ENCODE data around the gene SCG5.

DNA sequence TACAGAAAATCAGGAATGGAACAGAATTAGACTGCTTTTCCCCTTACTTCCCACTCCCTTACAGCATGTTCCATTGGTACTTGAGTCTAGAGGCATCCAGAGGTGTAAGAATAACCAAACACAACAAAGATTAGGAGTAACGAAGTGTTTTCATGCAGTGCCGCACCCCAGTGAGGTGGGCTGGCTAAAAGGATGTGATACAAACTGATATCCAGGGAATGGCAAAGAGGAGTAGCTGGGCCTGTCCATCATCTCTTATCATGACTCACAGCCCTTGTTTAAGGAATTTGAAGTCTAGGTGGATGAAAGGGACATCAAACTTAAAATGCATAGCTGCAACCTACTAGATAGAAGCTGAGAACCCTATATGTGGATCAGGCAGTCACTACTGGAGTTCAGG is 16.4 kb downstream of the SCG5 start:
- no peak for TF ChIP-seq POLR2A (IDR thresholded peaks at IDR 0.05; ENCODE audit: low read depth, low read length)
- TF ChIP-seq, protein P1, sequence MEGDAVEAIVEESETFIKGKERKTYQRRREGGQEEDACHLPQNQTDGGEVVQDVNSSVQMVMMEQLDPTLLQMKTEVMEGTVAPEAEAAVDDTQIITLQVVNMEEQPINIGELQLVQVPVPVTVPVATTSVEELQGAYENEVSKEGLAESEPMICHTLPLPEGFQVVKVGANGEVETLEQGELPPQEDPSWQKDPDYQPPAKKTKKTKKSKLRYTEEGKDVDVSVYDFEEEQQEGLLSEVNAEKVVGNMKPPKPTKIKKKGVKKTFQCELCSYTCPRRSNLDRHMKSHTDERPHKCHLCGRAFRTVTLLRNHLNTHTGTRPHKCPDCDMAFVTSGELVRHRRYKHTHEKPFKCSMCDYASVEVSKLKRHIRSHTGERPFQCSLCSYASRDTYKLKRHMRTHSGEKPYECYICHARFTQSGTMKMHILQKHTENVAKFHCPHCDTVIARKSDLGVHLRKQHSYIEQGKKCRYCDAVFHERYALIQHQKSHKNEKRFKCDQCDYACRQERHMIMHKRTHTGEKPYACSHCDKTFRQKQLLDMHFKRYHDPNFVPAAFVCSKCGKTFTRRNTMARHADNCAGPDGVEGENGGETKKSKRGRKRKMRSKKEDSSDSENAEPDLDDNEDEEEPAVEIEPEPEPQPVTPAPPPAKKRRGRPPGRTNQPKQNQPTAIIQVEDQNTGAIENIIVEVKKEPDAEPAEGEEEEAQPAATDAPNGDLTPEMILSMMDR (IDR thresholded peaks at IDR 0.05; ENCODE audit: extremely low read depth in 1 of 2, insufficient read depth in 1 of 2, low read depth in 1 of 2, low read length in 2 of 2) = no peak
- no peak for TF ChIP-seq POLR2AphosphoS5 (IDR thresholded peaks at IDR 0.05; ENCODE audit: insufficient read depth, low read depth, low read length)
- no peak for TF ChIP-seq JUN (IDR thresholded peaks at IDR 0.05; ENCODE audit: borderline replicate concordance, insufficient read depth, insufficient read length, low read depth)
- TF ChIP-seq, protein P2, sequence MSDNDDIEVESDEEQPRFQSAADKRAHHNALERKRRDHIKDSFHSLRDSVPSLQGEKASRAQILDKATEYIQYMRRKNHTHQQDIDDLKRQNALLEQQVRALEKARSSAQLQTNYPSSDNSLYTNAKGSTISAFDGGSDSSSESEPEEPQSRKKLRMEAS (IDR thresholded peaks at IDR 0.05; ENCODE audit: insufficient read depth, insufficient read length) = no peak
- TF ChIP-seq EZH2 (IDR thresholded peaks at IDR 0.05; ENCODE audit: borderline replicate concordance, low read depth, low read length, severe bottlenecking) = no peak
- no peak for TF ChIP-seq MYC (IDR thresholded peaks at IDR 0.05; ENCODE audit: low read depth, low read length)
- TF ChIP-seq FOS (IDR thresholded peaks at IDR 0.05; ENCODE audit: borderline replicate concordance, insufficient read depth, low read length) = no peak
- no peak for TF ChIP-seq GATA2 (IDR thresholded peaks at IDR 0.05; ENCODE audit: insufficient read depth, insufficient read length, low read depth, low read length)
